Omental fat pad (tissue), 4 donors: ENCODE results near the gene ENGASE. TPM values are rescaled to one million over a fixed set of nuclear protein-coding genes. Genes with fewer than 3 reads are reported as not detected.

Experiments
- ATAC-seq: fragments of 150-250 bp; one replicate; pipeline ENCODE4 v1.9.1; 2016; ENCODE audit warnings: mild to moderate bottlenecking, moderate library complexity; ENCODE audit not compliant: low FRiP score
- DNase-seq: peaks from one replicate; pipeline ENCODE4 v3.0.0-alpha.2; 2019; ENCODE audit warnings: low spot score
- CTCF ChIP-seq, 3 donors: fragments of 450-650 bp; IDR thresholded peaks; one replicate each; pipeline ENCODE4 v1.5.1; 2016 to 2017; ENCODE audit warnings: antibody characterized with exemption in 3 of 3, mild to moderate bottlenecking in 3 of 3, moderate library complexity in 2 of 3
- total RNA-seq, 4 donors: library from RNA; depleted of rRNA; stranded (reverse); fragments of >200 nt; gene quantifications; one replicate each; pipeline ENCODE4 v1.1.0, GENCODE V29; 2016

Gene ENGASE
- total RNA-seq, 4 donors from 2014 or later: 12.2 to 52.3 (median 22.2) TPM

GRCh38 chr17:79085154-79085920 is 10.7 kb downstream of the ENGASE start:
- TF ChIP-seq CTCF (IDR thresholded peaks at IDR 0.05): no peak
- ATAC-seq (no peak), DNase-seq (no peak)

GRCh38 chr17:79085921-79086551 is 11.4 kb downstream of the ENGASE start:
- no peak for TF ChIP-seq CTCF (IDR thresholded peaks at IDR 0.05)
- no peak for DNase-seq
- no peak for ATAC-seq

GRCh38 chr17:79086609-79087427 is 12.2 kb downstream of the ENGASE start:
- no peak for TF ChIP-seq CTCF (IDR thresholded peaks at IDR 0.05)
- no peak for ATAC-seq
- no peak for DNase-seq

- DNase-seq: peak; percentile 75
- peak; percentile 35 for ATAC-seq
- TF ChIP-seq CTCF (IDR thresholded peaks at IDR 0.05): peak in 2 of 3 donors; percentile 27 to 41
Observed at GRCh38 chr17:79087428-79088143, 13.0 kb downstream of the ENGASE start.

DNA sequence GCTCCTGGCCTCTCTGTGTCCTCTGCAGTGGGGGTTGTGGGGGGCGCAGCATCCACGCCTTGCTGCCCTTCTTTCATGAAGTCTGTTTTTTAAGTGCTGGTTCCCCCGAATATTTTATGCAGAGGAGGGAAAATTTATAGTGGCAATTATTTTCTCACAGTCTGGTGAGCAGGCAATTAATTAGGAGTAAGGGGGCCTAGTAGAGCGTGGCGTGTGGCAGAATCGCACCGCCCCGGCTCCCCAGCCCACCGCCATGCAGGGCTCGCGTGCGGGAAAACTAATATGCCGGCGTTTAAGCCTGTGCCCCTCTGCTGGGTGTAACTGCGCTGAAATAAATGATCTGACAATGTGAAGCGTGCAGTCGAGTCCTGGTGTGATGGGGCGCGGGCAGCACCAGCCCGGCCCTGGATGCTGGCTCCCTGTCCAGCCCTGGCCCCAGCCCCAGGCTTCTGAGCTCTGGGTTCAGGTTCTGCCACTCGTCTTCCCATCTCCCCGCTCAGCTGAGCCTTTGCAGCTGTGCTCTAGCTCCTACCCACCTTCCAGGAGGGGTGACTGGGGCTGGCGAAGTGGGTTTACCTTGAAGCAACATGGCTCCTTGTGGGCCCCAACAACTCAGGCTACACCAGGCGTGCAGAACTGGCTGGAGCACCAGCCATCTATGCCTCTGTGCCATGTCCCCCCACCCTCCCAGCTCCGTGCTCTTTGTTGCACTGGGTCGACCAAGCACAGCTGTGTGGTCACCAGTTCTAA is 13.8 kb downstream of the ENGASE start:
- DNase-seq: no peak
- ATAC-seq: no peak
- TF ChIP-seq CTCF (IDR thresholded peaks at IDR 0.05): no peak

GRCh38 chr17:79088997-79089328 is 14.3 kb downstream of the ENGASE start:
- no peak for TF ChIP-seq CTCF (IDR thresholded peaks at IDR 0.05)
- ATAC-seq (no peak), DNase-seq (no peak)
